Ovary (tissue), 9 donors: Measurements from ENCODE around the gene GRK1. TPM values are rescaled to one million over a fixed set of nuclear protein-coding genes. Genes with fewer than 3 reads are reported as not detected.
A peak's percentile ranks its signal among the peaks of the same experiment; 100 is the strongest.

Source experiments
- DNase-seq, 5 donors: peaks; one replicate each; pipeline ENCODE4 v3.0.0-alpha.2; 2019 to 2020
- H3K27ac ChIP-seq, 2 donors: fragments of 200-600 bp; one replicate each; pipeline versions ENCODE4 v1.5.1 to v1.8.0; 2019 to 2022
- H3K27me3 ChIP-seq: fragments of 200-600 bp; one replicate; pipeline ENCODE4 v1.8.0; 2022
- H3K36me3 ChIP-seq: fragments of 200-600 bp; sonication (generic); one replicate; pipeline ENCODE4 v1.5.1; 2019
- H3K4me1 ChIP-seq: one replicate; pipeline ENCODE4 v1.8.1; 2013; ENCODE audit warnings: mild to moderate bottlenecking, moderate library complexity; ENCODE audit not compliant: insufficient read depth
- H3K4me3 ChIP-seq: fragments of 200-600 bp; sonication (generic); one replicate; pipeline ENCODE4 v1.5.1; 2017
- H3K9me3 ChIP-seq, 2 donors: fragments of 200-600 bp in 1 of 2; sonication (generic) in 1 of 2; one replicate each; pipeline versions ENCODE4 v1.5.1 to v1.8.1; 2013 to 2019; ENCODE audit warnings: mild to moderate bottlenecking in 1 of 2, moderate library complexity in 1 of 2
- EP300 ChIP-seq: sonication (generic); formaldehyde crosslinking; IDR thresholded peaks from one replicate; pipeline ENCODE4 v1.6.1; 2017; ENCODE audit warnings: antibody characterized with exemption
- POLR2A ChIP-seq: fragments of 450-650 bp; IDR thresholded peaks from one replicate; pipeline ENCODE4 v1.6.1; 2017; ENCODE audit warnings: antibody characterized with exemption, mild to moderate bottlenecking, moderate library complexity
- WGBS, 3 donors: extraction: QIAGEN DNeasy Blood & Tissue Kit in 1 of 3; methylation state at CpG; one replicate each; pipeline versions ENCODE4 v1.1.5 to v1.1.7; 2013 to 2017; 5-methylcytosine and 5-hydroxymethylcytosine counted together
- intact Hi-C, 4 donors: fragments of 100-400 bp; cut with DNase I; formaldehyde crosslinking; loops; one replicate each; pipeline versions ENCODE4 v1.11.0 to v1.15.1; 2022 to 2023
- polyA plus RNA-seq, 2 donors: library from polyadenylated mRNA; stranded (reverse); fragments of 200-250 nt in 1 of 2; fragments of 350-450 nt in 1 of 2; fragmentation: Illumina TruSeq in 1 of 2; extraction: RNeasy Lipid Tissue Mini Kit (QIAGEN cat#74804) in 1 of 2; gene quantifications; one replicate each; pipeline ENCODE4 v1.2.3, GENCODE V29; 2013 to 2014
- total RNA-seq, 7 donors: library from RNA; depleted of rRNA in 2 of 7; stranded (reverse); fragments of >200 nt in 2 of 7; fragmentation: NEBNext Ultra II Directional in 3 of 7; extraction: Animal tissue kit (Norgen Biotek cat#: 25700) in 3 of 7; gene quantifications; one replicate each; pipeline versions ENCODE4 v1.1.0 to v1.2.4, GENCODE V29; 2016 to 2023
- TF ChIP-seq, protein P1 (sequence below), 3 donors: fragments of 450-650 bp in 2 of 3; fragments of 200-600 bp in 1 of 3; IDR thresholded peaks; one replicate each; pipeline versions ENCODE4 v1.5.1 to v1.8.0; 2016 to 2022; ENCODE audit warnings: antibody characterized with exemption in 3 of 3, mild to moderate bottlenecking in 1 of 3
- donor health status: DM: no; HTN: no; CAD: no; lungs with moderate emphysema.
- donor health status: DM: no; HTN: no; CAD: no.
- donor health status: Bipolar disorder and iron deficiency.
- donor health status: DM: yes; HTN: yes; CAD: no.
- donor health status: DM: no; HTN: no; CAD: no.
- donor health status: DM: yes; HTN: yes; CAD: no.

GRK1 gene
- total and polyA plus RNA-seq, 9 donors = 0.02 to 0.10 (median 0.07) TPM; not detected in 6

- WGBS, 3 donors = 80 to 89% (median 84%) methylated on average over 2 of the region's 2 CpGs
- no peak overlapping the region for H3K27ac ChIP-seq
- no peak for TF ChIP-seq POLR2A
- no peak overlapping the region for H3K4me3 ChIP-seq
- DNase-seq = no peak
- H3K4me1 ChIP-seq = peaks cover 7% of the 10 kb centered on the region
- intact Hi-C loops = no loop called here
- H3K36me3 ChIP-seq = no peaks in the 10 kb centered on the region
- no peaks in the 10 kb centered on the region for H3K9me3 ChIP-seq
- H3K27me3 ChIP-seq = no peaks in the 10 kb centered on the region
Observed at GRCh38 chr13:113642563-113642962, 24.5 kb upstream of the GRK1 start.

GRCh38 chr13:113643593-113643992, 23.4 kb upstream of the GRK1 start:
- no peaks in the 10 kb centered on the region for H3K36me3 ChIP-seq
- 97 to 98% (median 97%) methylated on average over 5 of the region's 5 CpGs for WGBS, 3 donors

GRCh38 chr13:113644800-113645199, 22.2 kb upstream of the GRK1 start:
- DNase-seq = no peak
- TF ChIP-seq POLR2A = no peak
- no peak for TF ChIP-seq EP300
- TF ChIP-seq, protein P1, sequence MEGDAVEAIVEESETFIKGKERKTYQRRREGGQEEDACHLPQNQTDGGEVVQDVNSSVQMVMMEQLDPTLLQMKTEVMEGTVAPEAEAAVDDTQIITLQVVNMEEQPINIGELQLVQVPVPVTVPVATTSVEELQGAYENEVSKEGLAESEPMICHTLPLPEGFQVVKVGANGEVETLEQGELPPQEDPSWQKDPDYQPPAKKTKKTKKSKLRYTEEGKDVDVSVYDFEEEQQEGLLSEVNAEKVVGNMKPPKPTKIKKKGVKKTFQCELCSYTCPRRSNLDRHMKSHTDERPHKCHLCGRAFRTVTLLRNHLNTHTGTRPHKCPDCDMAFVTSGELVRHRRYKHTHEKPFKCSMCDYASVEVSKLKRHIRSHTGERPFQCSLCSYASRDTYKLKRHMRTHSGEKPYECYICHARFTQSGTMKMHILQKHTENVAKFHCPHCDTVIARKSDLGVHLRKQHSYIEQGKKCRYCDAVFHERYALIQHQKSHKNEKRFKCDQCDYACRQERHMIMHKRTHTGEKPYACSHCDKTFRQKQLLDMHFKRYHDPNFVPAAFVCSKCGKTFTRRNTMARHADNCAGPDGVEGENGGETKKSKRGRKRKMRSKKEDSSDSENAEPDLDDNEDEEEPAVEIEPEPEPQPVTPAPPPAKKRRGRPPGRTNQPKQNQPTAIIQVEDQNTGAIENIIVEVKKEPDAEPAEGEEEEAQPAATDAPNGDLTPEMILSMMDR (IDR thresholded peaks at IDR 0.05) = no peak
- intact Hi-C loops = no loop called here
- Histone ChIP-seq H3K4me3 (no peak overlapping the region), H3K36me3 (no peaks in the 10 kb centered on the region), H3K4me1 (peaks cover 12% of the 10 kb centered on the region), H3K27me3 (no peaks in the 10 kb centered on the region), H3K9me3 (no peaks in the 10 kb centered on the region), H3K27ac (no peak overlapping the region)
- 96 to 98% (median 97%) methylated on average over 1 of the region's 1 CpG for WGBS, 3 donors

More at GRCh38 chr13:113643593-113643992, 23.4 kb upstream of the GRK1 start:
- H3K9me3 ChIP-seq = no peaks in the 10 kb centered on the region
- TF ChIP-seq, protein P1 (IDR thresholded peaks at IDR 0.05) = no peak
- no peak for DNase-seq
- intact Hi-C loops = no loop called here
- no peak overlapping the region for H3K4me3 ChIP-seq
- H3K4me1 ChIP-seq = peaks cover 11% of the 10 kb centered on the region
- no peak overlapping the region for H3K27ac ChIP-seq
- no peaks in the 10 kb centered on the region for H3K27me3 ChIP-seq

DNA sequence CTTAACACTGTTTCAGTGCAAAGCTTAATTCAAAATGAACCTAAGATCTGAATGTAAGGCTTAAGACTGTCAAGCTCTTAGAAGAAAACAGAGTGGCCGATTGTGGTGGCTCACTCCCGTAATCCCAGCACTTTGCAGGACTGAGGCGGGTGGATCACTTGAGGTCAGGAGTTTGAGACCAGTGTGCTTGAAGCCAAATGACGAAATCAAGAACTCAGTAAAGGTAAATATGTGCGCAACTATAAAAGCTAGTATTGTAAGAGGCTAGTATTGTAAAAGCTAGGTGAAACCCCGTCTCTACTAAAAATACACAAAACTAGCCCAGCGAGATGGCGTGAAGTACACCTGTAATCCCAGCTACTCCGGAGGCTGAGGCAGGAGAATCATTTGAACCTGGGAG, 21.7 kb upstream of the GRK1 start:
- 97 to 98% (median 97%) methylated on average over 9 of the region's 9 CpGs for WGBS, 3 donors
- no peak overlapping the region for H3K27ac ChIP-seq
- no peak for TF ChIP-seq POLR2A
- no peak for TF ChIP-seq EP300
- TF ChIP-seq, protein P1 (IDR thresholded peaks at IDR 0.05) = no peak
- no peaks in the 10 kb centered on the region for H3K27me3 ChIP-seq
- no peak for DNase-seq
- no peaks in the 10 kb centered on the region for H3K9me3 ChIP-seq
- peaks cover 12% of the 10 kb centered on the region for H3K4me1 ChIP-seq
- H3K4me3 ChIP-seq = no peak overlapping the region
- intact Hi-C loops = no loop called here
- H3K36me3 ChIP-seq = no peaks in the 10 kb centered on the region

DNA sequence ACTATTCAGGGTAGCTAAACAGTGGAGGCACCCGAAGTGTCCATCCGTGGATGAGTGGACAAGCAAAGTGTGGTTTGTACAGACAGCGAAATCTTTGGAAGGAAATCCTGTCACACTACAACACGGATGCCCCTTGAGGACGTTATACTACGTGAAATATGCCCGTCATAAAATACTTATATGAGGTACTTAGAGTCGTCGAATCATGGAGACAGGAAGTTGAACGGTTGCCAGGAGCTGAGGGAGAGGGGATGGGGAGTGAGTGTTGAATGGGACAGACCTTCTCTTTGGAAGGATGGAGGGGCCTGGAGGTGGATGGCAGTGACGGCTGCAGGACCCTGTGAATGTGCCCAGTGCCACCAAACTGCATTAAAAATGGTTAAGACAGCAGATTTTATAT, 20.6 kb upstream of the GRK1 start:
- DNase-seq = peak in 1 of 5 donors; percentile 8

More for the DNA sequence above, 20.6 kb upstream of the GRK1 start:
- no peak overlapping the region for H3K27ac ChIP-seq
- peaks cover 12% of the 10 kb centered on the region for H3K4me1 ChIP-seq
- intact Hi-C loops = no loop called here
- no peaks in the 10 kb centered on the region for H3K27me3 ChIP-seq
- H3K4me3 ChIP-seq = no peak overlapping the region
- no peaks in the 10 kb centered on the region for H3K36me3 ChIP-seq
- TF ChIP-seq, protein P1 (IDR thresholded peaks at IDR 0.05) = no peak
- TF ChIP-seq EP300 (no peak), POLR2A (no peak)
- 66 to 79% (median 75%) methylated on average over 11 of the region's 11 CpGs for WGBS, 3 donors
- no peaks in the 10 kb centered on the region for H3K9me3 ChIP-seq
